ENCODE data around the gene NIPAL3.

The NIPAL3 gene

DNA sequence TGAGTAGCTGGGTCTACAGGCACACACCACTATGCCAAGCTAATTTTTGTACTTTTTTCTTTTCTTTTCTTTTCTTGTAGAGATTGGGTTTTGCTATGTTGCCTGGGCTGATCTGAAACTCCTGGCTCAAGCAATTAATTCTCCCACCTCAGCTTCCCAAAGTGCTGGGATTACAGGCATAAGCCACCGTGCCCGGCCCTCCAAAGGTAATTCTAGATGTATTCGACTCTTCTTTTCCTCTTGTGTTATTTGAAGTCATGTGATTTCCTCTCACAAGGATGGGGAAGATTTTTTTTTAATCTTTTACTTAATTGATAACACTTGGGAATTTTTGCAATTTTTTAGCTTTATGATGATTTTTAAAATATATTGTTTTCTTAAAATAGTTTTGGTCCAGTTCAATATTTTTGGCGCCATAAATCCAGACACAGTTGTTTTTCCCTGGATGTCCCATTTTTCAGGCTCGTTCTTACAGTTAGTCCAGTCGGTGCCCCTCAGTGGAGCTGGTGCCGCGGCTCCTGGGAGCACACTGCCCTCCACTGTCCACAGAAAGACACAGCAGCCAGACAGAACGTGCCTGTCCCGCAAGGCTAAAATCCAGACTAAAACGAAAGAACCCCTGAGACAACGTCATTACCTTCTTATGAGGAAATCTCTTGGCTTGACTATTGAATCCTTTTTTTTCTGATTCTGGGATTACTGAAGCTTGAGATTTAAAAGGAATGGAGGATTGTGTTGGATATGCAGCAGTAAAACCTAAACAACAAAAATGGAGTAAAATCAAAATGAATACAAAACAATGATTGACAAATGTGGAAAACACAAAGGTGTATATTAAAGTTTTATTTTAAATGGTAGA is 24.4 kb upstream of the NIPAL3 start:
- peak; percentile 93 for DNase-seq (ENCODE audit: low spot score)

DNA sequence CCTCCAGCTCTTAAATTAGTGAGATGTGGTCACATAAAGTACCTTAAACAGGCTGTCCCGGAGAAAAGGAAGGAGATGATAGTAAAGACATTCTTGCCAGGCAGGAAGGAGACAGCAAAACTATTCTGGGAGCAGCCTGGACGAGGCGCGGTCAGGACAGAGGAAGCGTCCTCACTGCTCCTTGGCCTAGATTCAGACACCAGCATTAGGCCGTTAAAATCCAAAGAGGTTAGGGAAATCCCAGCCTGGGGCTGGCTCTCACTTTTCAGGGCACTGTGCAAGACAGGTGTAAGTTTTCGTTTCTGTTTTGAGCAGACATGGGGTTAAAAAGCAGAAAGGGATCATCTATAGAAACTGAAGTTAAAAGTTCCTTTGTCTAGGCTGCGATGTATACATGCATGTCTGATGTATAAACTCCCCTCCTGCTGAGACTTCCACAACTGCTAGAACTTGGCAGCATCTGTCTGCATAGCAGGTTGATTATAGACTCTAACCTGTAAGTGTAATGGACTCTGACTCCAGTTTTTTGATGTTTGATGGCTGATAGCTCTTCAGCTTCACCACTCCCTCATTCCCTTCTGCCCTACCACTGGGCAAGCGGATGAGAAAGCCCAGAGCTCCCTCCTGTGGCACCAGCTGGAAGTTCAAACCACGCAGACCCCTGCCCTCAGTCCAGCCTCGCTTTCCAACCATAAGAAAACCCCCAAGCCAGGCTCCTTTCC is 23.6 kb upstream of the NIPAL3 start:
- peak; percentile 80 for DNase-seq (ENCODE audit: low spot score)

DNA sequence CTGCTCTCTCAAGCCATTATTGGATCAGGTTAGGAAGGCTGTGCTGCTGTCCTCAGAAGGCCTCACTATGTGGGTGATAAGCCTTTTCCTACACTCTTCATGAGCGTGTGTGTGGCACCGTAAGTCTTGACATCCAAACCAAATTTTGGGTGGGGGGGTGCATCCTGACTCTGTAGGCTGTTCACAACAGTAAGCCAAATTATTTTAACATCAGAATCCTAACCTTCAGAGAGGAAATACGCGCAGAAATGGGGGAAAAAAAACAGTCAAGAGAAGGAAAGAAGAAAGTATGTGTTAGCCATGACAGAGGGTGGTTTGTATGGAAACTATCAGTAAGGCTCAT is 23.0 kb upstream of the NIPAL3 start:
- no peak for DNase-seq (ENCODE audit: low spot score)

DNA sequence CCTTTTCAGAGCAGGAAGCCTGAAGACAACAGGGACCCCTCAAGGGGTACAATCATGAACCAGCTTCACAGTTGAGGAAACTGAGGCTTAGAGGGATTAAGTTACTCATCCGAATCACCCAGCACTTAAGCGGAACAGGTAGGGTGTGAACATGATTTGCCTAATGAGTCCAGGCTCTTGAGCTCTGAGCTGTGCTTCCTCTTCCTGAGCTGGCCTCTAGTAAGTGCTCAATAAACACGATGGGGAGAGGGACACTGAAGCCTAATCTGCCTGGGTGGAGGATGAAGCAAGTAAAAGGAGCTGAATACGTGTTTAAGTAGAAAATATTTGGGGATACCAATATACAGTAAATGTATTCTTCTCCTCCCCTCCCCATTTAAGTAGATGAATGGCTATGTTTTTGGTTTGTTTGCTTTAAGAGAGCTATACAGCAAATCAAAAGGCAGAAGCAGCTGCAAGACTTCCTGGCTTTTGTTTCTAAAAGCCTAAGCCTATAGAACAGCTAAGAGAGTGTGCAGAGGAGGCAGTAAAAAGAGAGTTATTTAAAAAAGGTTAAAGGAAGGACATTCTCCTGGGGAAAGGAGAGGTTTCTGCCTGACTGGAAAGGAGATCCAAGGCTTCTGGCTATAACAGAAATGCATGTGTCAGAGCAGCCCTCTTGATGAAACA is 22.5 kb upstream of the NIPAL3 start:
- no peak for DNase-seq (ENCODE audit: low spot score)

DNA sequence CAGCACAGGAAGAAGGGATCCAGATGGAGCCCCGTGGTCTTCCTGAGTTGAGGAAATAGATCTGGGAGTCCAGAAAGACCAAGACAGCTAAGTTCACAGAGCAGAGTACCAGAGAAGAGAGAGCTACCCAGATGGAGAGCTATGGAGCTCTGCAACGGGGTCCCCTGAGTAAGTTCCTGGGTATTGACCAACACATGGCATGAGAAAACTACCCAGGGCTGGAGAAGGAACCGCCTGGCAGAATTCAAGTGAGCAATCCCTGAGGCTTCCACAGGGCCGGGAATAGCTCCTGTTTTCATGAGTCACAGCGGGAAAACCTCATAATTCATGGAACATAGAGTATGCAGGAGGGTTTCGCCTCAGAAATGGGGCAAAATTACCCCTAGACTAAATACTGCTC is 21.7 kb upstream of the NIPAL3 start:
- DNase-seq (ENCODE audit: low spot score) = peak; percentile 35

DNA sequence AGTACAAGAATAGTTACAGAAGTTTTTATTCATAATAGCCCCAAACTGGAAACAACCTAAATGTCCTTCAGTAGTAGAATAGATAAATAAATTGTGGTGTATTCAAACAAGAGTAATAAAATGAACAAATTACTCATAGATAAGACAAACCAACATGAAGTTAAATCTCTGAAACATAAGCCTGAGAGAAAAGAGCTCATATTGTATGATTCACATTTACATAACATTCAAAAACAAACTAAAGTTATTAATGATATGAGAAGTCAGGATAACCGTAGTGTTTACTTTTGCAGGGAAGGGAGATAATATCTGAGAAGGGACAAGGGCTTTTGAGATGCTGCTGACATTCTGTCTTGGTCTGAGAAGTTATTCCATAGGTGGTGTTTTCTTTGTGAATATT is 15.5 kb upstream of the NIPAL3 start:
- DNase-seq (ENCODE audit: low spot score) = no peak

DNA sequence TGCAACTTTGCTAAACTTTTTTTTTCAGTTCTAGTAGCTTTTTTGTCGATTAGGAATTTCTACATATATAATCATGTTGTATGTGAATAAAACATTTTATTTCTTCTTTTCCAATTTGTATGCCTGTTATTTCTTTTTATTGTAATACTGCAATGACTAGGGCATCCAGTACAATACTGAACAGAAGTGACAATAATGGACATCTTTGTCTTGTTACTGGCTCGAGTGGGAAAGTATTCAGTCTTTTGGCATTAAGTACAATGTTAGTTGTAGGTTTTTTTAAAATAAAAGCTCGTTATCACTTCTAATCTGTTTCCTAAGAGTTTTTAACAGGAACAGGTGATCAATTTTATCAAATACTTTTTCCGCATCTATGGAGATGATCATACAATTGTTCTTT is 11.8 kb upstream of the NIPAL3 start:
- no peak for DNase-seq (ENCODE audit: low spot score)

DNA sequence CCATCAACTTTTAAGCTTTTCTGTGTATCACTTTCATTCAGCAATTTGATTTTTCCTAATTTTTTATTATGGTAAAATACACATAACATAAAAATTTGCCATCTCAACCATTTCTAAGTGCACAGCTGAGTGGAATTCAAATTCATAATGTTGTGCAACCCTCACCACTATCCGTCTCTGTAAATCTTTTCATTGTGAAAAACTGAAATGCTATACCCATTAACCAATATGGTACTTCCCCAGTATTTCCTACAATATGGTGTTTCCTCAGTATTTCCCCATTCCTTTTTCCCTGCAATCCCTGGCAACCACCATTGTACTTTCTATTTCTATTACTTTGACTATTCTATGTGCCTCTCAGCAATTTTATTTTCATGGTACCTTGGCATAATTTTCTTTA is 8.8 kb upstream of the NIPAL3 start:
- no peak for DNase-seq (ENCODE audit: low spot score)

DNA sequence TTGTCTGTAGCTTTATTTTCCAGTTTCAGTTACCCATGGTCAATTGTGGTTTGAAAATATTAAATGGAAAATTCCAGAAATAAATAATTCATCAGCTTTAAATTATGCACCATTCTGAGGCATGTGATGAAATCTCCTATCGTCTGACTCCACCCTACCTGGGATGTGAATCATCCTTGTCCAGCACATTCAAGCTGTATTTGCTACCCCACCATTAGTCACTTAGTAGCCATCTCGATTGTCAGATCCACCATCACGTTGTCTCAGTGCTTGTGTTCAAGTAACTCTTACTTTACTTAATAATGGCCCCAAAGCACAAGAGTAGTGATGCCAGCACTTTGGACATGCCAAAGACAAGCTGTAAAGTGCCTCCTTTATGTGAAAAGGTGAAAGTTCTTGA is 6.1 kb upstream of the NIPAL3 start:
- DNase-seq (ENCODE audit: low spot score) = no peak

DNA sequence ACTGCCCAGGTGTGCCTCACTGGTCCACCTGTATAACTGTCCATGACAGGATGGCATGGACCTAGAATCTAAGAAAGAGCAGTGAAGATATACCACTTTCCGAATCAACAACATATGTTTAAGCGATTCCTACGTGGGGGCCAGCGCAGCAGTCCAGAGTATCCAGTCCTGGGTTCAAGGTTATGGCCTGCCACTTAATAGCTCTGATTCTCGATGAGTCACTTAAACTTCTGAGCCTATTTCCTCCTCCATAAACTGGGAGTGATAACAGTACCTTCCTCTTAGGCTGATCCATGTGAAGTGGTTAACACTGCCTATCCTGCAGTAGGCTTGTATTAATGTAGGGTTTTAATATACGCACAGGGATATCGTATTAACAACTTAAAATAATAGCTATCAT is 4.9 kb upstream of the NIPAL3 start:
- no peak for DNase-seq (ENCODE audit: low spot score)

DNA sequence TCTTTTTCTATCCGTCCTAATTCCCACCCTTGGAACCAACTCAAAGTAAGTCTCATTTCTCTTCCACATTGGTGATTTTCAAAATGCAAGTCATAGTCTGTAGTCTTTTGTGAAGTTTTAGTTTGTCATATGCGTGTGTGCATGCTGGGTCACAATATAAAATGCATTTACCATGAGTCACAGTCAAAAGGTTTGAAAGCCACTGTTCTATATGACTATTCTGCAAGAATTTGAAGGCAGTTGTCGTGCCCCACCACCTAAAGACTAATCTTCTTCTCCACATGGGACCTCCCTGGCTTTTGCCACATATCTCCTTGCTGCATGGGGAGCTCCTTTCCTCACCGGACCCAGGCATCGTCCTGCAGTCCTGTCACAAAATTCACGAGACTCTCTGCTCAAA is 3.6 kb upstream of the NIPAL3 start:
- DNase-seq (ENCODE audit: low spot score) = no peak

DNA sequence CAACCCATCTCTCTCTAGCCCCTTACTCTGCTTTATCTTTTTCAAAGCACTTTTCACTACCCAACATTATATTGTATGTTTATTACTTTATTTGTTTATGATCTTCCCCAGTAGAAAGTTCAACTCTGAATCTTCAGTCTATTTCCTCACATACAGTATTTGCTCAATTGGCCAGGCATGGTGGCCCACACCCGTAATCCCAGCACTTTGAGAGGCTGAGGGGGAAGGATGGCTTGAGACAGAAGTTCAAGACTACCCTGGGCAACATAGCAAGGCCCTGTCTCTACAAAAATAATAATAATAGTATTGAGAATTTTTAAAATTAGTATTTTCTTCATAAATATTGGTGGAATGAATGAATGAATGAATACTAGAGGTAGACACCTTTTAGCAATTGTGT is 3.2 kb upstream of the NIPAL3 start:
- DNase-seq (ENCODE audit: low spot score) = no peak

DNA sequence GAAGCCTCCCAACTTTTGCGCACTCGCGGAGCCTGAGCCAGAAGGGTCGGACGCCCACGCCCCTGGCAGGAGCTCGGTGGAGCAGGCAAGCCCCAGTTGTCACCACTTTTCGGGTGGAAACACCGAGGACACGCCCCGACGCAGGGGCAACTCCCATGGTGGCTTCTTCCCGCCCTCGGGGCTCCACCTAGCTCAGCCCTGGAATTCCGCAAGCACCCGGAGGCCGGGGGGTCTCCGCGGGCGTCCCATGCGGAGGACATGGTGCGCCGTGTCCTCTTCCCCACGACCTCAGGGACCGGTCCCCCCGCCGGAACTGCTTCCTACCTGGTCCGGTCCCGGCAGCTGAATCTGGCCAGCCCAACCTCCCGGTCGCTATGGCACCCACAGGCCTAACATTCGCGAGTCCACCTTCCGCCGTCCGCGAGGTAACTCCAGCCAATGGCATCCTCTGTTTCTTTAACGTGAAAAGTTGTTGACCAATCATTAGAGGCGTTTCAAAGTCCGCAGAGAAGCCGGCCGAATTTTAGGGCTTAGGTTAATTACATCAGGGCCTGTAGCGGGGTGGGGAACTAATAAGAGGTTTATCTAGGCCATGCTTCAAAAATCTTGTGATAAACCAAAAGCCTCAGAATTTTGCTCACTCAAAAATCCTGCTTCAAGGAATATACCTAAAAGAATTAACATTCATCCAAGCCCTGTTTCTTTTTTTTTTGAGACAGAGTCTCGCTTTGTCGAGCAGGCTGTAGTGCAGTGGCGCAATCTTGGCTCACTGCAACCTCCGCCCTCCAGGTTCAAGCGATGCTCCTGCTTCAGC is 2.0 kb upstream of the NIPAL3 start, which contains the start of gene STPG1:
STPG1 (minus strand) TSS at position 433 of the 814 bp plus-strand sequence. CDS start 12,394 bp downstream, outside the sequence.
- DNase-seq (ENCODE audit: low spot score) = peak; percentile 97

DNA sequence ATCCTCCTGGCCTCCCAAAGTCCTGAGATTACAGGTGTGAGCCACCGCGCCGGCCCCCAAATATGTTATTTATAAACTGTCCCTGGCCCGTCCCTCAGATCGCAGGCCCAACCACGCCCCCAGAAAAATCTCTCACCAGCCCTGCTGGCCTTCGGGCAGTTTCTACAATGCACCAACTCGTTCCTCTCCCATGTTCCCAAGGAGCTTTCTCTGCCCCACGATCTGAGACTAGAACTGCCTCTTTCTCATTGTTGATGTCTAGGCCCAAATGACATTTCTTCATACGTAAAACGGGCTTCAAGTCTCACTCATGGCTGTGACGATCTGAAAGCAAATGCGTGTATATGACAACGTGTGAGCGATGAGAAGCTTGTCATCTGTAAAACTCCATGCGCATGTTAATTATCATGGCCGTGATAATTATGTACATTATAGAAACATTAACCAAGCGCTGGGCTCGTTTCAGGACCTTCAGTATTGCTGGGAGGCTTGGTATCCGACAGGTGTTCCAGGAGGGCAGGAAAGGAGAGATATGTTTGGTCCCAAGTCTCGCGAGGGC is 748 bp upstream of the NIPAL3 start:
- no peak for DNase-seq (ENCODE audit: low spot score)

DNA sequence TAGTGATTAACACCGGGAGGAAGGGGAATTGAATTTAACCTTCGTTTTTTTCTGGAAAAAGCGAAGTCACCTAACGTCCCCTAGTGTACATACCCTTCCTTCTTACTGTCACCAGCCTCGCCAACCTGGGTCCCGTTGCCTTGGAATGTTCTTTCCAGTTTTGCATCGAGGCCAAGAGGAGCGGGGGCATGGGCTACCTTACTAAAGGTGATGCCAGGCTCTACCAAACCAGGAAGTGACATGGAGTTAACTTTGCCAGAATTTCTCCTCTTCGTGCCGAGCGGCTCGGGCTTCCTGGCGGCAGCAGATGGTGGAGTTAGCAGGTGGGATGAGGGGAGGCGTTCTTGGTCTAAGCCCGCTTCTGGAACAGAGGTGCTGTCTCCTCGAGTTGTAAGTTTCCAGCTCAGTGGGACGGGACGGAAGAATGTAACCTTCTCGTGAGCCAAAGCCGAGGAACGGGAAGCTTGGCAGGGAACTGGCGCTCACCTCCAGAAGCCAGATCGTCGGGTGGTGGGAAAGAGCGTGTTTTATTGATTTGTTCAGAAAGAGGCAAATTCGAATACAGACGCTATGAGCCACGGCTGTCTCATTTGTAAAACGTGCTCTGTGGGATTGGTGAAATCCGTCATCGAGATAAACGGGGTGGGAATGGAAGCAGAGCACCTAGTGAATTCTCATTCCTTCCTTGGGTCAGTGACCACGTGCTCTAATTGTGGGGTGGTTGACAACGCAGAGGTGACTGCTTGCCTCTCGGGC is 486 bp downstream of the NIPAL3 start:
- peak; percentile 67 for DNase-seq (ENCODE audit: low spot score)

DNA sequence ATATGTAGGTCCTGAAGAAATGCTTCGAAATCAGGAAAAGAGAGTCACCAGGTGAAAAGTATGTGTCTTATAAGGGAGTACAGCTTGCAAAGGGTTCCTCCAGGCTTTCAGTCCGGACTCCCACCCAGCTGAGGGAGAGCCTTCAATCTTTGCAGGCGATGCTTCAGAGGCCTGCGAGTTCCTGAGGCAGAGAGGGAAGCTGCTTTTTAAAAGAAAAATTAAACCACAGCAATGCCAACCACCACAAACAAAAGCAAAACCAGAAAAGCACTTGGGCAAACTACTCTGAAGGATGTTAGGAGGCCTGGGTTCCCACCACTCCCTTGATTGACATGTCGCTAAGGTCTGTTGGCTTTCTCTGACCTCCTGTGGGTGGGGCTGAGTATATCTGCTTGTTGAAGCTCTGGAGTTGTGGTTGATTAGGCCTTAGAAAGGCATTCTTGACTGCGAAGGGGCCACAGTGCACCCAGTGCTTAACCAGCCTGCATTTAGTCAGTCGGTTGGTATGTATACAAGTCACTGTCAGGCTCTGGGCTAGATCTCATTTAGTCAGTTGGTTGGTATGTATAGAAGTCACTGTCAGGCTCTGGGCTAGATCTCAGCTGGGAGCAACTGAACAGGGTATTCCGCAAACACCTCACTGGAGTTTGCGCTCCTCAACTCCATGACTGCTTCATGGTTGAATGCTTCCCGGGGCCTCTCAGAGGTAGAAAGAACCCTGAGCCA is 1.2 kb downstream of the NIPAL3 start:
- DNase-seq (ENCODE audit: low spot score) = no peak

DNA sequence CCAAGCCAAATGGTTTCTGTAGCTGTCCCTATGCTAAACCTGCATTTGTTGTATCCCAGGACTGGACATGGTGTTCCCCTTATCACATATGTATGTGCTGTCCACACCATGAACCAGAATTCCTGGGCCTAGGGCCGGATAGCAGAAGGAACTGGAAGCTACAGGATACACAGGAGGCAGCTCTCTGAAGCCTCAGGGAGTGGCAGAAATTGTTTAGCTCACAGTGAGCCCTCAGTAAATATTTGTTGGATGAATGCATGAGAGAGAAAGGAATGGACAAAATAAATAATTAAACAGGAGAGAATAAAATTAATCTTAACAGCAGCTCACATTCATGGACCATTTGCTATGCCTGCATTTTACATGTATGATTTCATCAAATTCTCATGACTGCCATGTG is 2.1 kb downstream of the NIPAL3 start:
- no peak for DNase-seq (ENCODE audit: low spot score)

DNA sequence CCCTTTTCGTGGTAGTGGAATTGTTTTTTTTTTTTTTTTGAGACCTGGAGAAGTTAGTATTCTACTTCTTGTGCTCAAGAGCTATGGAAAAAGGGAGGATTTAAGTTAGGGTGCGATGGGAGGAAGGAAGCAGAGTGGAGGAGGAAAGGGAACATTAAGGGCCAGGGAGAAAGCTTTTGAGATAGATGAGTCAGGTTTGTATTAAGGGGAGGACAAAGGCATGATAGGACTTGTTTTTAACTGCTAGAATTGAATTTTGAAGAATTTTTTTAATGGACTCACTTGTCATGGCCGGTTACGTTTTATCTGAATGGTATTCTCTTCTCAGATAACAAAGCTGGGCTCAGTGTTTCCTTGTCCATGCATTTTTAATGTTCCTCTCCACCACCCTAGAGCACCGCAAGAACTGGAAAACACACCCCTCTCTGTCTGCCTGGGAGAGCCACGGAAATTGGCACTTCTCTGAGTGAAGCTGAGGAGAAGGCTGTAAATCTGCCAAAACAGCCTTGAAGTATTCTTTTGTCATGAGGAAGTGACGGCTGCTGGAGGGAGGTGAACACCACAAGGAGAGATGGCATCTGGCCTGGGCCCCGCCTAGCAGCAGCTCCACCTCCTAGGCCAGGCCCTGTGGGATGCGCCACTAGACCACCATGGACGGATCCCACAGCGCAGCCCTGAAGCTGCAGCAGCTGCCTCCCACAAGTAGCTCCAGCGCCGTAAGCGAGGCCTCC is 3.5 kb downstream of the NIPAL3 start:
- DNase-seq (ENCODE audit: low spot score) = peak; percentile 65

DNA sequence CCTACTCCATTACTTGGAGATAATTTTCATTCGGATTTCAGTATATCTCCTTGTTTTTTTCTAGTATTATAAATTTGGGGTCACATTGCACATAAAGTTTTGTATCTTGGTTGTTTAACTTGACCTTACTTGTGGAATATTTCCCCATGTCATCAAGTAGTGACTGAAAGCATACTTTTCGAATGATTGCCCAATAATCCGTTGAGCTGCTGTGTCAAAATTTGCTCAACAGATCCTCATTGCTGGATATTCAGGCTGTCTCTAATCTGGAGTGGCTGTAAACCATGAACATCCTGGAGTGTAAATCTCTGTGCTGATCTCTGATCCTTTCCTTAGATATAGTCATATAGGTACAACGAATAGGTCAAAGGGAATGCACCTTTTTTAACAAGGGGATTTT is 4.9 kb downstream of the NIPAL3 start:
- no peak for DNase-seq (ENCODE audit: low spot score)

DNA sequence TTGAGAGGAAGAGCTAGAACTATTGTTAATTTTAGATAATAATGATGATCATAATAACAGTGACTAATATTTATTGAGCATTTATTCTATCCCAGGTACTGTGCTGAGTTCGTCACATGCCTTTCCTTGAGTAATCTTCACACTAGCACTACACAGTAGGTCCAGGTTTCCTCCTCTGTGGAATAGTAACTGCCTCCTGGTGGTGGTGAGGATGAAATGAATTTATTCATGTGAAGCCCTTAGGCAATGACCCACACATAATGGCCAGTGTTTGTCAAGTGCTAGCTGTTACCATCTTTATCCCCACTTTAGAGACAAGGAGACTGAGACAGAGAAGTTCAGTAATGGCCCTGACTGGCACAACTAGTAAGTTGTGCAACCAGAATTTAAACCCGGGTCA is 5.9 kb downstream of the NIPAL3 start:
- no peak for DNase-seq (ENCODE audit: low spot score)

Data from cerebellar cortex (tissue), 1 donor.